GM19351 (cell line): ENCODE measurements around the gene OMA1.
"Not testable (repeated sequence)": the region's sequence is repeated elsewhere in the genome, so short reads cannot be mapped to it uniquely, and the experiment has no call there.

ENCODE experiments used
- ATAC-seq: cut with Tn5 transposase; IDR thresholded peaks from one replicate; pipeline ENCODE4 v1.9.1; 2021; ENCODE audit warnings: mild to moderate bottlenecking, moderate library complexity; ENCODE audit not compliant: unreplicated experiment

Gene OMA1

DNA sequence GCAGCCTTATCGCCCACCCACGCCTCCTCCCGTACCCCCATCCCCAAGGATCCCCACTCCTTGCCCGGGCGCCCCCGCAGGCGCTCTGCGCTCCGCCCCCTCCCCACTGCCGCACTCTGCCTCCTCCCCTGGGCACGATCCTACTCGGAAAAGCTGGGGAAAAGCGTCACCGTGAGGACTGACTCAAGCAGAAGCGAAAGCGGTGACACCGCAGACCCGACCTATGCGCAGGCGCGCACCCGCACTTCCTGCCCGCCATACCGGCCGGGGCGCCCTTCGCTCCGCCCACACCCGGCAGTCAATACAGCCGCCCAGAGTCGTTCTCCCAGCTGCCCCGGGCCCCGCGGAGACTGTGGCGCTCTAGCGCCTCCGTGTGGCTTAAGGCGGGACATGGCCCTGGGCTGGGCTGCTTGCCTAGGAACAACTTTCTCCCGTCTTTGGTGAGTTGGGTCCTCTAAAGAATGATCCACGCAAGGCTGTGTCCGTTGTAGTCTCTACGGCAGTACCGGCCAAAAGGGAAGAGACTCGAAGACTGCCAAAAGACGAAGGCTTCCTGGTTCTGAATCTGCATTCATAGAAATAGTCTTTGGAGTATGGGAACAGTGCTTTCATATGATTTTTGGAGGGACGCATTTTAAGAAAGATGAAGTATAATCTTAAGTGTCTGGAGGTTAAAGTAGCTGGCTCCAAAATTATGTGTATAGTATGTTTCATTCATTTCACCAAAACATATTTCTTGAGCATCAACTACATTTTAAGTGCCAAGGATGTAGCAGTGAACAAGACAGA is at the start of gene OMA1:
TSS of gene OMA1 (minus strand) at position 207 of the 789 bp plus-strand sequence. CDS start 7,432 bp downstream, outside the sequence.
- ATAC-seq: peak; percentile 90

DNA sequence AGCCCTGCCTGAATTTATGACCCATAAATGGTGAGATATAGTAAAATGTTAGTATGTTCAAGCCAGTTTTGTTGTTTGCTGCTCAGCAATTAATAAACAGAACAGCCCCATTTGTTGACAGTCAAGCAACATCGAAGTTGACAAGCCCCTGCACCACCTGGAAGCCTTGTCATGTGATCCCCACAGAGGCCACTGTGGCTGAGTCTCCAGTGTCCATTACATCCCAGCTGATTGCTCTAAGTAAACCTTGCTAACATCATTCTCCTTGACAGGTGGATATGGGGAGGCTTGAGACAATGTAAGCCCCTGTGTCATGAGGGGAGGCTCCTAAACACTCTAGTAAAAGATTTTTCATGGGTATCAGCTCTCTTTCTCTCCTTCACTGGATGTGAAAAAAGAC is 48.0 kb upstream of the OMA1 start:
- ATAC-seq: no peak

DNA sequence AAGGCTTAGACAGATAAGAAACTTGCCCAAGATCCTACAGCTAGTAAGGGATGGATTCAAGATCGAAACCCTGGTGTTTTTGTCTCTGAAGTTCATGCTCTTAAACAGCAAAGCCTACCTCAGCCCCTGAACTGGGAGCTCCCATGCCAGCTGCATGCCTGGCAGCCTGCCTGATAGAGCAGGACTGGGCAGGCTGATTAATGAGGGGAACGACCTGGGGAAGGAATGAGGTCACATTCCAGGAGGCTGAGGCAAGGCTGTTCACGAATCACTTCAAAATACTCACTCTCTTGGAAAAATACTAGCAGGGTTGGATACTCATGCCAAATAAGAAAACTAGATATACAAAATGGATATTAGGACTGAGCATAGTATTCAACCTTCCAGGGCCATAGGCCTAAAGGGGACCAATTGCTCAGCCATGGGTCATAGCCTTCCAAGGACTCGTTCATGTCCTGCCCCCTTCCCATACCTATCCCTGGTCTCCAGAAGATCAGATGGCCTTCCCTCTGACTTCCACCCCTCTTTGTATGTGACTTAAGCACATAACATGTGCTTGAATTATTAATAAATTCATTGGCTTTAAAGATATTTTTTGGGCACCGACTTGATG is 46.1 kb upstream of the OMA1 start:
- ATAC-seq: no peak

DNA sequence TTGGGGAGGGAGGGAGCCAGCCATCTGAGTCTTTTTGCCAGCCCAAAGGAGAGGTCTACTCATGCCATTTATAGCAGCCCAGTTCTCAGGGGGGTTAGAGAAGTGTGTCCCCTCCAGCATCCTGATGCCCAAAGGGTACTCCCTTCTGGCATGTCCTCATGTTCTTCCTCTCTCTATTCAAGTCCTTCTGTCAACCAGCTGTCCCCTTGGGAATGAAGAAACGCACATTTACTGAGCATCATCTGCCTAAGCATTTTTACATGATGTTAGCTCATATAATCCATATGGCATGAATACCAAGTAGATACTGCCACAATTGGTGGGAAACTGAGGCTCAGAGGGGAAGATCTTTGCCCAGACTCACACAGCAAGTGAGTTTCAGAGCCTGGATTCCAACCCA is 45.3 kb upstream of the OMA1 start:
- ATAC-seq: no peak

DNA sequence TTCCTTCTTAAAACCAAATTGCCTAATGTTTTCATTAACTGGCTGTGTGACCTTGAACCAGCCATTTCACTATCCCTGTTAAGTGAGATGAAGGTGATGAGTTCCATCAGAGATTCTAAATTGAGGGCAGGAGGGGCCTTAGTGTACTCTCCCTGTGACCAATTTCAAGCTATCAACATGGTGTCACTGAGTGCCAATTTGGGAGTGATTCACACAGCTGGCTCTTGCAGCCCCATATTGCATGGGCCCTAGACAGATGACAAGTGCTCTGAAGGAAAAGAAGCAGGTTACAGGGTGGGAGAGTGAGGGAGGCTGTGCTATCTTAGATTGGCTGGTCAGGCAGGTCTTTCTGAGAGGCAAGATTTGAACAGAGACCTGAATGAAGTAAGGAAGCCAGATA is 43.5 kb upstream of the OMA1 start:
- no peak for ATAC-seq

DNA sequence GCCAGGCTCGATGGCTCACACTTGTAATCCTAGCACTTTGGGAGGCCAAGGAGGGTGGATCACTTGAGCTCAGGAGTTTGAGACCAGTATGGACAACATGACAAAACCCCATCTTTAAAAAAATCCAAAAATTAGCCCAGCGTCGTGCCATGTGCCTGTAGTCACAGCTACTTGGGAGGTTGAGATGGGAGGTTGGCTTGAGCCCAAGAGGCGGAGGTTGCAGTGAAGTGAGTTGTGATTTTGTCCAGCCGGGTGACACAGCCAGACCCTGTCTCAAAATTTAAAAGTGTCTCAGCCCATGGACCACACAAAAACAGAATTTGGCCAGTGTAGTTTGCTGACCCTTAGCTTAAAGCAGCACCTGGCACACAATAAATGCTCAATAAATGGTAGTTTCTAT is 41.9 kb upstream of the OMA1 start:
- no peak for ATAC-seq

DNA sequence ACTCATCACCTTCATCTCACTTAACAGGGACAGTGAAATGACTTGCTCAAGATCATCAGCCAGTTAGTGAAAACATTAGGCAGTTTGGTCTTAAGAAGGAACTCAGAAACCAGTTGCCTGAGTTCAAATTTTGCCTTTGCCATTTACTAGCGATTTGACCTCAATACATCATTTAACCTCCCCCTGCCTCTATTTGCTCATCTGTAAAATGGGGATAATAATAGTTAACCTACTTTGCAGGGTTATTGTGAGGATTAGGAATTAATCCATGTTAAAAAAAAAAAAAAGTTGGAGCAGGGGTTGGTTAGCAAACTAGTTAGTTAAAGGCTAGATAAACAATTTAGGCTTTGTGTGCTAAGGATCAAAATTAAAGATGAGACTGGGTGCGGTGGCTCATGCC is 41.1 kb upstream of the OMA1 start:
- ATAC-seq: no peak

DNA sequence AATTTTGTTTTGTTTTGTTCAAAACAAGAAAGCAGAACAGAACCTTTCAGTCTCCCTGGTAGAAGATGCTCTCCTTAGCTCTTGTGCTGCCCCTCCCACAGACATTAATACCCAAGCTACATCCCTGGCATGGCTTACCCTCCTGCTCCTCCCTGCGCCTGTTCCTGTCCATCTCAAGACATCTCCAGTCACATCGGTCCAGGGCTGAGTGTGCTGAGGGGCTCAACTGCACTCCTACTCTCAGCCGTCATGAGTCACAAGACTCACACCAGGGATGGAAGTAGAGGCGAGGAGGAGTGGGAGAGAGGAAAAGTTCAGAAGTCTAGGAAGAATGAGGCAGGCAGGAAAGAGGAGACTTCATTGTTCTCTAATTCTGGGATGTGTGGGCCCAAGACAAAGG is 39.7 kb upstream of the OMA1 start:
- ATAC-seq: no peak

DNA sequence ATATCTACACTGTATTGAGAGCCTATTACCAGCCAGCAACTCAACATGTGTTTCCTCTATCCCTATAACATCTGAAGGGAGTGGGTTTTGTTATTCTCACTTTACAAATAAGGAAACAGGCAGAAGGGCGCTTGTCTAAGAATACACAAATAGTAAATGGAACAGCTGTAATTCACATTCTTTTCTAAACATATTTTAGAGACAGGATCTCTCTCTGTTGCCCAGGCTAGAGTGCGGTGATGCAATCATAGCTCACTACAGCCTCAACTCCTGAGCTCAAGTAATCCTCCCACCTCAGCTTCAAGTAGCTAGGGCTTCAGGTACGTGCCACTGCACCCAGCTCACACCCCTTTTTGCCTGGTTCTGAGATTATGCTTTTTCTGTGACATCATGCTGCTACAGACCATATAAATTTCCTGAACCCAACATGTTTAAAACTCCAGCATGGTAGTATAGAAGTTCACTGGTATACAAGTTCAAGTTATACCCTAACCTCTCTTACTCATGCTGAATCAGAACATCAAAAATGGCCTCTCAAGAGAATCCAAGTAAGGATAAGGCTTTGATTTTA is 39.1 kb upstream of the OMA1 start:
- ATAC-seq: no peak

DNA sequence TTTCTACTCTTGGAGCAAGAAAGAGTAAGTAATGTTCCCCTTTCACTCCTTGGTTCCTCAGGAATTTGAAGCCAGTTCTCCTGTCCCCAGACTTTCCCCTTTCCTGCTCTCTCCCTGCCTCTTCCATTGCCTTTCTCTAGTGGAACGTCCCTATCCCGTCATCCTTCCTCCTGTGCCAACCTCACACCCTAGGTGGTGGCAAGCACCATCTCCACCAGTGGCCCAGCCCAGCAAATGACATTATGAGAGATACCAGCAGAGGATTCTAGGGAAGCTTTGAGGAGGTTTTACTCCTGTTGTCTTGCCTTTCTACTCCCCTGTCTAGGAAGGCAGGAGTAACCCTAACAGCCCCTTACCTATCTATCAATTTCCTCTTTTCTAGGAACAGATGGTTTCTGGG is 38.6 kb upstream of the OMA1 start:
- ATAC-seq: no peak

DNA sequence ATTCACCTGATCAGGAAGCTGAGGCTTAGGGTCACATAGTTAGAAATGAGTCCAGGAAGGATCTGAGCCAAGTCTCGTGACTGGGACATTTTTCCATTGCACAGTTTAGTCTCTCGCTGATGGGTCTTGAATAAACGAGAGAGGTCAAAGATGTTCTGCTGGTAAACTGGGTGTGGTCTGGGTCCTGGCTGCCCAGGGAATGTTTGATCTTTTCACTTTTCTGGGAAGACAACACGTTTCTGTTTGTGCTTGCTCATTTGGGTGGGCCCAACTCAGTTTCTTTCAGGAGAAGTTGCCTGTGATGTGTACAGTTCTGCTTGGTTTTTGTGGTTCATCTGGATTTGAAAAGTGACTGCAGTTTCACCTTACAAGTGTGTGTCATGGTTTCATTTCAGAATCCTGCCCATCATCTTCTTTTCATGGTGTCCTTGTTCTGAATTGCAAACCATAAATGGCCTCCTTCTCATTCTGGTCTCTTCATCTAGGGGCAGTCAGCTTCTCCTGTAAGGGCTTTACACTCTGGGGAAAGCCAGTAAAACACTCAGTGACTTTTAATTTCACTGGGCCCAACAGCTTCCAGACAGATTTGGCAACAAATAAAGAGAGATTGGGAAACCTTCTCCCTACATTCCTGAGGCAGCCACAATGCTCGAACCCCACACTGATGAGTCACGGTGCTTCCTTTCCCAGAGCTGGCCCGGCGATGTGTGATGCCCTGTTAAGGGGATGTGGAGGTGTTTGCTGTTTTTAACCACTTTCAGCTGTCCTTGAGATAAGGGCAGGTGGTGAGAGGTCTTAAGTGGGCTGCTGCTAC is 37.8 kb upstream of the OMA1 start:
- peak; percentile 80 for ATAC-seq

DNA sequence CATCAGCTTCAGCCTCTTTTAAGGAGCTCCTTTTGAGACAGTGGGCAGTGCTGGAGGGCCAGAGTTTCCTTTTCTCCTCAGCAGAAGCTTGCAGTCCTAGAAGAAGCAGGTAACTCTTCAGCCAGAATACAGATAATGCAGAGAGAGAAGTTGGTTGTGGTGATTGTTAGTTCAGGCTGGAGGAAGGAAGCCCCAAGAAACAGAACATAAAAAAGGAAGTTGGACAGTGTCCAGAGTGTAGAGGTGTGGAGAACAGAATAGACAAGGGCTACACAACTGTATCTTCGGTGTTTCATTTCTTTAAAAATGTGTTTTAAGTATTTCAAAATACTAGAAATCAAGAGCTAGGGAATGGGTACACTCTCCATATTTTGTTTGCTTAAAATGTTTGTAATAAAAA is 37.0 kb upstream of the OMA1 start:
- peak; percentile 50 for ATAC-seq

DNA sequence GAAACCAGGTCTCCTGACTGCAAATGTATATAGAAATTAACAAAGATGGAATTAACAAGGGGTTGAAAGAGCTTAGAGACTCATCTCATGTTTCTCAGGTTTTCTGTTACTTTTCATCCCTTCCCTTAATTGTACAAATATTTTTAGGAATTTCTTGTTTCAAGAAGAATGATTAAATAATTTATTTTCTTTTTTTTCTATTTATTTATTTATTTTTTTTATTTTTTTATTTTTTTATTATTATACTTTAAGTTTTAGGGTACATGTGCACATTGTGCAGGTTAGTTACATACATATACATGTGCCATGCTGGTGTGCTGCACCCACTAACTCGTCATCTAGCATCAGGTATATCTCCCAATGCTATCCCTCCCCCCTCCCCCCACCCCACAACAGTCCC is 35.6 kb upstream of the OMA1 start:
- ATAC-seq: not testable (repeated sequence)

DNA sequence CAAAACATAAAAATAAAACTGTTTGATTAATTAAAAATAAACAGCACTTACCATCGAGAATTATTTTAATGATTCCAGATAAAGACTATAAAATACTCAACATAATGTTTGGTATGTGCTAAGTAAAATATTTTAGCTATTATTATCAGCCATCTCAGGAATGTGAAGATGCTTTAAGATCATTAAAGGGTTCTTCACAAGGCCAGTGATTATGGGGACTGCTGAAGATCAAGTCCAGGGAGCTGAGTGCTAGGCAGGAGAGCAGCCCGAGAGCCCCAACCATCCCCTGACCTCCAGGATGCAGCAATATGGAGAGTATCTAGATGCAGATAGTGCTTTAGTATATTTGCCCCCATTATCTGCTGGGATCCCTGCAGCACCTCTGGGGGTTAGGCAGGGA is 35.1 kb upstream of the OMA1 start:
- ATAC-seq: no peak

DNA sequence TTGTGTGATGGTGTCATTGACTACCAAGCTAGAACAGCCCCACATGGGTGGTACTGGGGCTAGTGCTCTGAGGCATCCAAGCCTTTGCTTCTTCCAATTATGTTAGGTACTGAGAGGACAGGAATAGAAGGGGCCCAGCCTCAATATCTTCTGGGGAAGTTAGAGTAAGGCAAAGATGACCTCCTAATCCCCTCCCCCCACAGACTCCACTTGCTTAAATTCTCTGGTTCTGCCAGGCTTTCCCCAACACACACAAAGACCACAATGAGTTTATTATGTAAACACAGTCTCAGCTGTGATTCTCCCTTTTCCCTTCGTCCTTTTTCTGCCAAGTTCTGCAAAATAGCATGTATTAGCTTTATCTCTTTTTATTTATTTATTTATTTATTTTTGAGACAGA is 33.7 kb upstream of the OMA1 start:
- no peak for ATAC-seq

DNA sequence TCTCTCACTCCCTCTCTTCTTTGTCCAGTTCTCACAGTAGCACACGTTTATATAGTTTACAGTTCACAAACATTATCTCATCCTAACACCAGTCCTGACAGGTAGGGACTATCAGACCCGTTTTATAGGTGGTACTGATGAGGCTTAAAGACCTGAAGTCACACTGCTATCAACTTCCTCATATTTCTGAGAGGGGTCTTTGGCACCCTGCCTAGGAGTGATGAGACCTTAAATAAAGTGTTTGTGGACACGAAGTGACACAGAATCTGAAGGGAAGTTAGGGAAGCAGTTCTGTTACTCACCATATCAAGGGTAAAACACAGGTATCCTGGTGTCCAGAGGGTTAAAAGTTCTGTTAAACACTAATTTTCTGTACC is 31.1 kb upstream of the OMA1 start:
- ATAC-seq: no peak

DNA sequence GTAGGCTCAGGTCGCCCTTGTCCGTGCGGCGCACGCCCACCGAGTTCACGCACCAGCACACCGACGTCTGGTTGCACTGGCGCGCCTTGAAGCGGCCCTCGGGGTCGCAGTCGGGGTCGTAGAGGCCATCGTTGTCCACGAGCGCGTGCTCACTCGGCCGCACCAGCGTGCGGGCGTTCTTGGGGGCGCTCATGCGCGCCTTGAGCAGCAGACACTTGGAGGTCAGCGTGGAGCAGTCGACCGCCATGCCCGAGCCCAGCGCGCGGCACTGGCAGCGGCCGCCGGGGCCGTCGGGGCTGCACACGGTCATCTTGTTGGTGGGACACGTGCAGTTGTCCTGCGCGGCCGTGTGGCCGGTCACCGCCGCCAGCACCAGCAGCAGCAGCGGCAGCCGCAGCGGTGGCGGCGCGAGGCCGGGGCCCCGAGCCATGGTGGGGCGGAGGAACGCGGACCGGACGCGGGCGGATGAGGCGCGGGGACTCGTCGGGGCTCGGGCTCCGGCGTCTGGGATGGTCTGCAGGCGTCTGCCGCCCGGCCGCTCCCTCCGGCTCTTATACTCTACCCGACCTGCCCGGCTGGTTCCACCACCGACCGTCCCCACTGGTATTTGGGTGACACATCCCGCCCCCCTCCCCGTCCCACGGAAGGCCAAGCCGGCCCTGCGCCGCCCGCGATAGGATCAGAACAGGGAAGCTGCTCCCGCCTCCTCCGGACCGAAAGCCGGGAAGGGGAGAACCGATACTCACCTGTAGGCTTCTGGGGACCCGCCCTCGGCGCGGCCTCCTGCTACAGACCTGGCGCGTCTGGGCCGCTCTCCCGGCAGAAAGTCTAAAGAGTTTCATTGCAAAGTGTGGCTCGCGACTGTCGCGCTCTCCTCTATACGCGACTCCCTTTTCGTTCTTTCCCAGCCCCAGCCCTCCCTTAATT is 30.5 kb upstream of the OMA1 start, which contains the start of gene TACSTD2:
TSS of gene TACSTD2 (minus strand) at position 526 of the 927 bp plus-strand sequence. CDS start at position 430, 96 bp downstream.
- ATAC-seq: no peak

DNA sequence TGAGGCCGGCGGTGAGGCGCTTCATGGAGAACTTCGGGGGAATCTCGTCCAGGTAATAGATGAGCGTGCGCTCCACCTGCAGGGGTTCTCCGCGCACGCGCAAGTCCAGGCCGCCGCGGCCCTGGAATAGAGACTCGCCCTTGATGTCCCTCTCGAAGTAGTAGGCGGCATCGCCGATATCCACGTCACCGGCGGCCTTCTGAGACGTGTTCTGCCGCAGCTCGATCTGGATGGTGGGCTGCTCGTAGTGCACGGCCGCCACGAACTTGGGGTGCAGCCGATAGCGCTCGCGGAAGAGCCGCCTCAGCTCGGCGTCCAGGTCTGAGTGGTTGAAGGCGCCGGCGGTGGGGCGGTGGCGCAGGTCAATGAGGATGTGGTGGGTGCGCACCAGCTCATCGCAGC is 29.8 kb upstream of the OMA1 start:
- ATAC-seq: no peak

DNA sequence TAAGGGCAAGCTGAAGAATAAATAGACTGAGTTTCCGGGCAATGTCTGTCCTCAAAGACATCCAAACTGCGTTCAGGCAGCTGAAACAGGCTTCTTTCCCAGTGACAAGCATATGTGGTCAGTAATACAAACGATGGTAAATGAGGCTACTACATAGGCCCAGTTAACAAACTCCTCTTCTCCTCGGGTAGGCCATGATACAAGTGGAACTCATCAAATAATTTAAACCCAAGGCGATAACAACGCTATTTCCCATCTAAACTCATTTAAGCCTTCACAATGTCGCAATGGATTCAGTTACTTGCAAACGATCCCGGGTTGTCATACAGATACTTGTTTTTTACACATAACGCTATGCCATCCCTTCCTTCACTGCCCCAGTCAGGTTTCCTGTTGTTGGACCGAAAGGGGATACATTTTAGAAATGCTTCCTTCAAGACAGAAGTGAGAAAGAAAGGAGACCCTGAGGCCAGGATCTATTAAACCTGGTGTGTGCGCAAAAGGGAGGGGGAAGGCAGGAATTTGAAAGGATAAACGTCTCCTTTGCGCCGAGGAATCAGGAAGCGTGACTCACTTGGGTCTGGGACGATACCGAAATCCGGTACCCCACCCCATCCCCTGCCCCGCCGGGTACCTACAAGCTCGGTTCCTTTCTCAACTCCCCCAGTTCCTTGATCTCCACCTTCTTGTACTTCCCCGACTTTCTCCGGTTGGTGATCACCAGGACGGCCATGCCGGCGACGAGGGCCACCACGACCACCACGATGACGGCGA is 29.2 kb upstream of the OMA1 start:
- no peak for ATAC-seq

DNA sequence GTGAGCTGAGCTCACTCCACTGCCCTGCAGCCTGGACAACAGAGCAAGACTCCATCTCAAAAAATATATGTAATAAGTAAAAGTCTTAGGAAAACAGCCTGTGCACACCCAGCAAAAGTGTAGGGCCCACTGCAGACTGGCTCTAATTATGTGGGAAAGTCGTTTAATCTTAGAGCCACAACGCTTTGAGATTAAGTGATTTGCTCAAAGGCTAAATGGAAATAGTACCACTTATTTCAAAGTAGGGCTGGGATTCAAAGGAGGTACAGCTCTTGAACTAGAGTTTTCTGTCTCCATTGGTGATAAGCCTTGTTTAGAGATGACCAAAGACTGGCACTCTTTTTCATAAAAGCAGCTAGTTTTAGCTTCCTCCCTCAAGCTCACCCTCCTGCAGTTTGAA is 28.3 kb upstream of the OMA1 start:
- ATAC-seq: no peak
